Measurements from ENCODE around the gene GSTM4. TPM values are rescaled to one million over a fixed set of nuclear protein-coding genes. Genes with fewer than 3 reads are reported as not detected.

GSTM4 gene
- total and polyA plus RNA-seq, 9 of the 15 experiments (the other 6 are each of a cell fraction or from before 2014, with no cell fraction given): 18.8 to 53.4 (median 38.8) TPM

- no peak for TF ChIP-seq CTCF (IDR thresholded peaks at IDR 0.05 in 2 of 3, conservative IDR thresholded peaks at IDR 0.05 in 1 of 3; ENCODE audit: insufficient read depth in 2 of 3, low read depth in 1 of 3, low read length in 3 of 3)
- TF ChIP-seq ZNF280B (CRISPR knock-in tag; IDR thresholded peaks at IDR 0.05): no peak
- TF ChIP-seq ZNF316 (IDR thresholded peaks at IDR 0.05): no peak
- TF ChIP-seq ETV6 (IDR thresholded peaks at IDR 0.05; ENCODE audit: borderline replicate concordance in 1 of 2, low read depth in 2 of 2, low read length in 1 of 2): no peak
- no peak for TF ChIP-seq ETV6 (CRISPR knock-in tag; IDR thresholded peaks at IDR 0.05; ENCODE audit: borderline replicate concordance)
- no peak for TF ChIP-seq ZNF124 (CRISPR knock-in tag; IDR thresholded peaks at IDR 0.05)
- no peak for TF ChIP-seq EWSR1 (IDR thresholded peaks at IDR 0.05; ENCODE audit: borderline replicate concordance, low read depth, partially characterized antibody)
- TF ChIP-seq SMC3 (conservative IDR thresholded peaks at IDR 0.05; ENCODE audit: insufficient read depth, low read depth, low read length): 0 out of 2 replicates have a peak, but pooled peaks have one; percentile 5
- no peak for TF ChIP-seq PHF21A (IDR thresholded peaks at IDR 0.05; ENCODE audit: borderline replicate concordance, low read depth)
- TF ChIP-seq ZNF740 (CRISPR knock-in tag; IDR thresholded peaks at IDR 0.05): no peak
- no peak for TF ChIP-seq ZNF740 (tag; IDR thresholded peaks at IDR 0.05)
- TF ChIP-seq EZH2 (IDR thresholded peaks at IDR 0.05; ENCODE audit: borderline replicate concordance, low read depth, low read length): no peak
- no peak for TF ChIP-seq SFPQ (IDR thresholded peaks at IDR 0.05; ENCODE audit: low read depth, low read length)
- no peak for TF ChIP-seq MYBL2 (IDR thresholded peaks at IDR 0.05; ENCODE audit: low read depth)
- TF ChIP-seq MYBL2 (CRISPR knock-in tag; IDR thresholded peaks at IDR 0.05; ENCODE audit: borderline replicate concordance): no peak
- TF ChIP-seq ZNF274 (IDR thresholded peaks at IDR 0.05; ENCODE audit: borderline replicate concordance, low read depth, low read length): no peak
- TF ChIP-seq POLR2A (conservative IDR thresholded peaks at IDR 0.05): no peak
- TF ChIP-seq YY1 (IDR thresholded peaks at IDR 0.05; ENCODE audit: borderline replicate concordance in 1 of 3, control insufficient read depth in 1 of 3, extremely low read depth in 1 of 3, insufficient read depth in 3 of 3, insufficient read length in 1 of 3, insufficient replicate concordance in 2 of 3, low read depth in 1 of 3, low read length in 2 of 3): no peak
- TF ChIP-seq MAFF (IDR thresholded peaks at IDR 0.05; ENCODE audit: low read length): no peak
- TF ChIP-seq GATAD2A (IDR thresholded peaks at IDR 0.05): no peak
- no peak for TF ChIP-seq ZNF79 (CRISPR knock-in tag; IDR thresholded peaks at IDR 0.05; ENCODE audit: low read depth)
Measured at GRCh38 chr1:109618661-109619575, 37.0 kb upstream of the GSTM4 start (continued).

Measured in K562 (cell line).